Raji (cell line): ENCODE results near the gene C1orf174.

Experiments used
- POLR2A ChIP-seq: IDR thresholded peaks from 2 replicates; pipeline ENCODE4 v1.6.1; 2011; ENCODE audit warnings: low read depth, low read length, control low read depth; ENCODE audit not compliant: insufficient read depth

The C1orf174 gene

GRCh38 chr1:3907031-3907534 lies 7.0 kb upstream of the C1orf174 start:
- TF ChIP-seq POLR2A: no peak

- TF ChIP-seq POLR2A: no peak
Observed at GRCh38 chr1:3906672-3907020, 6.6 kb upstream of the C1orf174 start.

GRCh38 chr1:3905953-3906671 lies 6.0 kb upstream of the C1orf174 start:
- TF ChIP-seq POLR2A: no peak

GRCh38 chr1:3905266-3905952 lies 5.3 kb upstream of the C1orf174 start:
- TF ChIP-seq POLR2A: no peak

GRCh38 chr1:3904843-3905185 lies 4.7 kb upstream of the C1orf174 start:
- no peak for TF ChIP-seq POLR2A

GRCh38 chr1:3904006-3904842 lies 4.2 kb upstream of the C1orf174 start:
- no peak for TF ChIP-seq POLR2A

GRCh38 chr1:3903141-3904005 lies 3.3 kb upstream of the C1orf174 start:
- no peak for TF ChIP-seq POLR2A

GRCh38 chr1:3902571-3903091 lies 2.6 kb upstream of the C1orf174 start:
- TF ChIP-seq POLR2A: no peak

- TF ChIP-seq POLR2A: no peak
Observed at GRCh38 chr1:3902111-3902511, 2.0 kb upstream of the C1orf174 start.

- peak; percentile 80 for TF ChIP-seq POLR2A
Observed at GRCh38 chr1:3900969-3901529, 977 bp upstream of the C1orf174 start.

GRCh38 chr1:3899754-3900149 lies 320 bp downstream of the C1orf174 start:
- TF ChIP-seq POLR2A: no peak

GRCh38 chr1:3898994-3899753 lies 898 bp downstream of the C1orf174 start:
- TF ChIP-seq POLR2A: no peak

- no peak for TF ChIP-seq POLR2A
Observed at GRCh38 chr1:3898475-3898735, 1.7 kb downstream of the C1orf174 start.

- no peak for TF ChIP-seq POLR2A
Observed at GRCh38 chr1:3896396-3897000, 3.6 kb downstream of the C1orf174 start.

GRCh38 chr1:3895951-3896325 lies 4.1 kb downstream of the C1orf174 start:
- TF ChIP-seq POLR2A: no peak
